GM21786 (cell line): Measurements from ENCODE around the gene UBTD2.
A peak's percentile ranks its signal among the peaks of the same experiment; 100 is the strongest.
"Not testable (repeated sequence)": the region's sequence is repeated elsewhere in the genome, so short reads cannot be mapped to it uniquely, and the experiment has no call there.

Experiments
- ATAC-seq: cut with Tn5 transposase; IDR thresholded peaks from one replicate; pipeline ENCODE4 v1.9.1; 2021; ENCODE audit not compliant: unreplicated experiment

UBTD2 gene

GRCh38 chr5:172293054-172293744 is 9.6 kb upstream of the UBTD2 start:
- no peak for ATAC-seq

DNA sequence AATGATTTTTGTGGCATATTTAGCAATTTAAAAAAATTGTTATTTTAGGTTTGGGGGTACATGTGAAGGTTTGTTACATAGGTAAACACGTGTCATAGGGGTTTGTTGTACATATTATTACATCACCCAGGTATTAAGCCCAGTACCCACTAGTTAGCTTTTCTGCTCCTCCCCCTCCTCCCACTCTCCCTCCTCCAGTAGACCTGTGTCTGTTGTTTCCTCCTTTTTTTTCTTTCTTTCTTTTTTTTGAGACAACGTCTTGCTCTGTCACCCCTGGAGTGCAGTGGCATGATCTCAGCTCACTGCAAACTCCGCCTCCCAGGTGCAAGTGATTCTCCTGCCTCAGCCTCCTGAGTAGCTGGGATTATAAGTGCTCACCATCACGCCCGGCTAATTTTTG is 8.3 kb upstream of the UBTD2 start:
- not testable (repeated sequence) for ATAC-seq

DNA sequence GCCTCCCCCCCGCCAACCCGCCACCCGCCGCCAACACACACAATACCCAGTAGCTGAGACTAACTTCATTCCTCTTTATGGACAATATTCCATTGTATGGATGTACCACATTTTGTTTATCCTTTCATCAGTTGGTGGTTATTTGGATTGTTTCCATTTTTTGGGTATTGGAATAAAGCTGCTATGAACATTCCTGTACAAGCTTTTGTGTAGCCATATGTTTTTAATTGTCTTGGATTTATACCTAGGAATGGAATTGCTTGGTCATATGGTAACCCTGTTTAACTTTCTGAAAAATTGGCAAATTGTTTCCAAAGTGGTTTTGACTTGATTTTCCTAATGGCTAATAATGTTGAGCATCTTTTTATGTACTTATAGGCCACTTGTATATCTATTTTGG is 4.9 kb upstream of the UBTD2 start:
- no peak for ATAC-seq

DNA sequence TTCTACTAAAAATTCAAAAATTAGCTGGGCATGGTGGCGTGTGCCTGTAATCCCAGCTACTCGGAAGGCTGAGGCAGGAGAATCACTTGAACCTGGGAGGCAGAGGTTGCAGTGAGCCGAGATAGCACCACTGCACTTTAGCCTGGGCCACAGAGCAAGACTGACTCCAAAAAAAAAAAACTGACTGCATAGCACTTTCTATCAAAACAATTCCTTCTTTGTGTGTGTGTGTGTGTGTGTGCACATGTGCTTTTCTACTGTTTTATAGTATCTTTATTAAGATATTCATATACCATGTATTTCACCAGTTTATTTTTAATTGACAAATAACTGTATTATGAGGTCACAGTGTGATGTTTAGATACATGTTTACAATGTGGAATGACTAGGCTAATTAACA is 3.6 kb upstream of the UBTD2 start:
- ATAC-seq: not testable (repeated sequence)

DNA sequence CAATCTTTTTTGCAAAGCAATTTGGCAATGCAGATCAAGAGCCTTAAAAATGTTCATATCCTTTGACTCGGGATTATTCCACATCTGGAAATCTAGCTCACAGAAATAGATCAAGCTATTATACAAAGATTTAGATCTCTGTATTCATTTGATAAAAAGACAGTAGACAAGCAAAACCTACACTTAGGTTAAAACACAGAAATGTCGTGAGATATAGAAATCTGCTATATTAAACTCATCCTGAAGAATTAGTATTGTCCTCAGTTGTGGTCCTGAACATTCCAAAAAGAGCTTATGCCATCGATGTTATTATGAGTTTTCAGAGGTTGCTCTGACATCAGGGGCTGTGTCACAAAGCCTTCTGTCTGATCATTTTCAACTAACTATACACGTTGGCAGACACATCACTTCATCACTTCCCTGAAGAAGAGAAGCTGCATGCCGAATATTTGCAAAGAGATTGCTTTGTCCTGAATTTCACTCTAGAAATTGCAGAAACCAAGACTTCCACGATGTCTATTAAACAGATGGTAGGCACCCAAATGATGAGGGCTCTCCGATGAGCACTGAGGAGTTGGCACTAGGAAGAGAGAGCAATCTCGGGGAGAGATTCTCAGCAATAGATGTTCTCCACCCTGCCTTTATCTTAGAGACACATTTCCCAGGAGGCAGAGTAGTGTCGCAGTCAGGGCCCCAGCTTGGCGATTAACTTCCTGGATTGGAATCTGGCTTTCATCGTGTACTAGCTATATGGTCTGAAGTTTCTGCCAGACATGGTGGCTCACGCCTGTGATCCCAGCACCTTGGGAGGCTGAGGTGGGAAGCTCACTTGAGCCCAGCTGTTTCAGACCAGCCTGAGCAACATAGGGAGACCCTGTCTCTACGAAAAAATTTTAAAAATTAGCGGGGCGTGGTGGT is 1.9 kb upstream of the UBTD2 start:
- no peak for ATAC-seq

GRCh38 chr5:172284611-172284980 is 1.0 kb upstream of the UBTD2 start:
- no peak for ATAC-seq

DNA sequence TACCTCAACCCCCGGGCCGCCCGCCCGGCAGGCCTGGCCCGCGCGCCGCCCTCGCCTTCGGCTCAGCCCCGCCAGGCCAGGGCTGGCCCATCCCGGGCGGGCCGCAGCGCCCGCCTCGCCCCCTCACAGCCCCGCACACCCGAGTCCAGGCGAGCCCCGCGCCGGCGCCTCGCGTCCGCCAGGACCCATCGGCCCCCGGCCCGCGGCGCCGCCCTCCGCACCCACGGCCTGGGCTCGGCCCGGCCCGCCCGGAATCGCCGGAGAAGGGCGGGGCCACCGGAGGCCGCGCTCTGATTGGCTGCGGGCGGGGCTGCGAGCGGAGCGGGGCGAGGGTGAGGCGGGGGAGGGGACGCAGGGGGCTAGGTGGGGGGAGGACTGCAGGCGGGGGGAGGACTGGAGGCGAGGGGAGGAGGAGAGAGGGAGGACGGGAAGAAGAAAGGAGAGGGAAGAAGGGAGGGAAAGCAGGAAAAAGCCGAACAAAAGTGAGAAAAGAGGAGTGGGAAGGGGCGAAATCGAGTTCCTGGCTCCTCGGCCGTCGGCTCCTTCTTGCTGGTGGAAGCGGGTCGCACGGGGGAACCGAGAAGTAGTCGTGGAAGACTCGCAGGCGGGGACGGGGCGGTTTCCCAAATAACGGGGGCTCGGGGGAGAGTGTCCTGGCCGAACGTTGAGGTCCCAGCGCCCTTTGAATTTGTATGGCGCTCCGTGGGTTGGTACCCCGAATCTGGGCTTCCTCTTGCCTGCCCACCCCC is 472 bp upstream of the UBTD2 start:
- ATAC-seq: peak; percentile 78

DNA sequence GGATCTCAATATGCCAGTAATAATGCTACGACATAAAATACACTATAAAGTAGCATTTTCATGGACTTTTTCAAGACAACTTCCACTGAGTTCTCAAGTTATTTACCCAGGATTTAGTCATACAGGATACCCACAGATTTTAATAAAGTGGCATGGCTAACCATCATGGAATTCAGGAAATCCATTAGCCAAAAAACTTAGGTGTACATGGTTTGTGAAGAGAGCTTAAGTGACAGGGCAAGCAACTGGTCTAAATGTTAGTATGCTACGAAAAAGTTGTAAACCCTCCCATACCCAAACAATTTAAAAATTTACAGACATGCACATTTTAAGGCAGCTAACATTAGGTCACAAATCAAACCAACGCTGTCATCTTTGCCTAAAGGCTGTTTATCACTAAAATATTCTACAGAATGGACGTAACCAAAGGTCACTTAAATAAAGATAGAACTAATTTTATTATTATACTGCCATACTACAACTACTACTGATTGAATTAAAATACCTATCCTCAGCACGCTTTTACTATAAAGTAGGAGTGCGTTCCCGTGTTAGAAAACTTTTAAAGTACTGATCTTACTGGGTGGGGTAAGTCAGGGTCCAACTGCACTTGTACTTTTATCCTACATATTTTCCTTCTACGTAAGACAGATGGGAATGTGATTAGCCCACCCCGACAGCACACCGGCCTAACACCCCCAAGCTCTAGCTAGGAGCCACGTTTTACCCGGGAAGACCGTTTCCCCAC is 1.1 kb downstream of the UBTD2 start:
- ATAC-seq: no peak

GRCh38 chr5:172281346-172281745 is 2.2 kb downstream of the UBTD2 start:
- no peak for ATAC-seq

DNA sequence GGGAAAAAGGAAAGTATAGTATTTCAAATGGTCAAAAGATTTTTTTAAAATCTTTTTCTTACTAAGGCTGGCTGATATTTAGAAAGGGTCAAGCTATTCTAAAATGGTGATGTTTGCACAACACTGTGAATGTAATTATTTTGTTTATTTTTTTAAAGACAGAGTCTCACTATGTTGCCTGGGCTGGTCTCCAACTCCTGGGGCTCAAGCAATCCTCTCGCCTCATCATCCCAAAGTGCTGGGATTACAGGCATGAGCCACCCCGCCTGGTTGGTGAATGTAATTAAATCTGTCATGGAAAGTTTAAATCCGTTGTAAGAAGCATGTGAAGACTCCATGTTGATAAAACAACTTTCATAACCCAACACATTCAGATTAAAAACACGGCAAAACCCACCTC is 2.6 kb downstream of the UBTD2 start:
- no peak for ATAC-seq

- no peak for ATAC-seq
Observed at GRCh38 chr5:172280317-172280716, 3.2 kb downstream of the UBTD2 start.

GRCh38 chr5:172278356-172278755 is 5.2 kb downstream of the UBTD2 start:
- no peak for ATAC-seq

DNA sequence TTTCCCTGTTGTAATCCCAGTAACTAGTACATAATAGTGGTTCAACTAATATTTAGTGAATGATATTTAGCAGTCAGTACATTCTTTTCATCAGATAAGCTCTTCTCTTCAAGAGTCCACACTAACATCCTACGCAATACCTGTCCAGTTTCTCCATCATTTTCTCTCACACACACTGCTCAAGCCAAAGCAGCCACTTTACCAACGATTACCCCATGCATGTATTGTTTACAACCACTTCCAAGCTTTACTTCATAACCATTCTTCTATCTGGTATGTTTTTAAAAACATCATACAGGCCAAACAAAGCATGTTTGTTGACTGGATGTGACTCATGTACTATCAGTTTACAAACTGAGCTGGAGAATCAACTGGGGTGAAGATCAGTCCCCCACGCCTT is 7.3 kb downstream of the UBTD2 start:
- ATAC-seq: no peak

- ATAC-seq: no peak
Observed at GRCh38 chr5:172274951-172275753, 8.4 kb downstream of the UBTD2 start.

- no peak for ATAC-seq
Observed at GRCh38 chr5:172267943-172268342, 15.6 kb downstream of the UBTD2 start.

DNA sequence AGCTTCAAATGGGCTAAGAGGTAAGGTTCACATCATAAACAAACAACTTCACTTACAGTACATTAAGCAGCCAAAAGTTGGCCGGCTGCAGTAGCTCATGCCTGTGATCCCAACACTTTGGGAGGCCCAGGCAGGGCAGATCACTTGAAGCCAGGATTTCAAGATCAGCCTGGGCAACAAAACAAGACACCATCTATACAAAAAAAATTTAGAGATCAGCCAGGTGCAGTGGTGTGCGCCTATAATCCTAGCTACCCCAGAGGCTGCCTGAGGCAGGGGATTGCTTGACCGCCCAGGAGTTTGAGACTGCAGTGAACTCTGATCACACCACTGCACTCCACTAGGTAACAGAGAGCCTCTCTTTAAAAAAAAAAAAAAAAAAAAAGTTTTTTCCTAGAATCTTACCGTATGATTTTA is 16.9 kb downstream of the UBTD2 start:
- ATAC-seq: no peak

DNA sequence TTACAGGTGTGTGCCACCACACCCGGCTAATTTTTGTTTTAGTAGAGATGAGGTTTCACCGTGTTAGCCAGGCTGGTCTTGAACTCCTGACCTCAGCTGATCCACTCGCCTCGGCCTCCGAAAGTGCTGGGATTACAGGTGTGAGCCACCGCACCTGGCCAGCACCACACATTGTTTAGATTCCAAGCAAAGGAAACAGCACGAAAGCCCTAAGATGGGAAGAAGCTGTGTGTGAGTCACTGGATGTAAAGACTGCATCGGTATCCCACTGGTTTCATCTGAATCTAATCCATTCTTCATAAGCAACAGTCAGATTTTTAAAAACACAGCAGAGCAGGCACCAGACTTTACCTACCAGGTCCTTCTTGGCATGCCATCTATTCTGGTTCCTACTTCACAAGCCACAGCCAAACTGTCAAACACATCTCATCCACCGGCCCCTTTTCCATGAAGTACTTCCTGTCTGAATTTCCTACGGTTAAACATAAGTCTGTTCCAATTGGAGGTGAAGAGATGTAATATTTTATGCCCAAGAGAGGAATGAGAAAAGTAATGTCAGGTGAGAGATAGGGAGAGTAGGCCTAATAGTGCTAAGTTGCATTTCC is 17.4 kb downstream of the UBTD2 start:
- ATAC-seq: no peak

DNA sequence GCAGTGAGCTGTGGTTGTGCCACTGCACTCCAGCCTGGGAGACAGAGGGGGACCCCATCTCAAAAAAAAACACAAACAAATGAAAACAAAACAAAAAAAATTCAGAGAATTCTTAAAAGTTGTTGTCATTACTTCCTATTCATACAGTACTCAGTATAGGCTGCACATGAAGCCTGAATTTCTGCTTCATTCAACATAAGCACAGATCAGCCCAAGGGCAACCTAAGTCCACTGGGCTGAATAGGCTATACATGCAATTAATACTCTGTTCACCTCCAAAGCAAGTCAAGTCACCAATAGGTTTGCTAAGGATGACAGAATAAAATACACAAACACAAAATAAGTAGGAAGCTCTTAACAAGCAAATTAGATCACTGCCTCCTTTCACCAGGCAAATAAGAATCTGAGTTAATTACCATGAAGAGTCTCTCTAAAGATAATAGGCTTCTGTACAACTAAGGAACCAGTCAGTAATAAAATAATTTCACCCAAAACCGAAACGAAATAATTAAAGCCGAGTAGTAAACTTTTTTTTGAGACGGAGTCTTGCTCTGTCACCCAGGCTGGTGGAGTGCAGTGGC is 18.7 kb downstream of the UBTD2 start:
- ATAC-seq: no peak

DNA sequence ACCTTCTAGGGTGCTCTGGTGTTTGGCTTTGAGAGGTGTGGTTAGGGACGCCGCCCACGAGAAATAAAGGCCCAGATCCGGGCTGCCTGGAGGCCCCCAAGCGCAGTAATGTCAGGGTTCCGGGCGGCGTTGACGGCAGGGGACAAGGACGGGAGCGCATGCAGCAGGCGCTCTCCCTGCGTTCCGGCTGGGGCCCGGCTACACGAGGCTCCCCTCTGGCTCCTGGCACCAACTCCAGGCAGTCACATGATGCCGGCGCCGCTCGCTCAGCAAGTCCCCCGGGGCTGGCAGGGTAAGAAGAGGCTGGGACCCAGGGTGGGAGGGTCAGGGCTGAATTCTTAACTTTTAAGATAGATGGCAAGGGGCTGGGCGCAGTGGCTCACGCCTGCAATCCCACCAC is 28.1 kb downstream of the UBTD2 start:
- ATAC-seq: no peak
